Ovary (tissue), 9 donors: ENCODE results near the gene NRCAM. TPM values are rescaled to one million over a fixed set of nuclear protein-coding genes. Genes with fewer than 3 reads are reported as not detected.

ENCODE experiments used
- DNase-seq, 5 donors: peaks; one replicate each; pipeline ENCODE4 v3.0.0-alpha.2; 2019 to 2020
- H3K27ac ChIP-seq, 2 donors: fragments of 200-600 bp; one replicate each; pipeline versions ENCODE4 v1.5.1 to v1.8.0; 2019 to 2022
- H3K27me3 ChIP-seq: fragments of 200-600 bp; one replicate; pipeline ENCODE4 v1.8.0; 2022
- H3K36me3 ChIP-seq: fragments of 200-600 bp; sonication (generic); one replicate; pipeline ENCODE4 v1.5.1; 2019
- H3K4me1 ChIP-seq: one replicate; pipeline ENCODE4 v1.8.1; 2013; ENCODE audit warnings: mild to moderate bottlenecking, moderate library complexity; ENCODE audit not compliant: insufficient read depth
- H3K4me3 ChIP-seq: fragments of 200-600 bp; sonication (generic); one replicate; pipeline ENCODE4 v1.5.1; 2017
- H3K9me3 ChIP-seq, 2 donors: fragments of 200-600 bp in 1 of 2; sonication (generic) in 1 of 2; one replicate each; pipeline versions ENCODE4 v1.5.1 to v1.8.1; 2013 to 2019; ENCODE audit warnings: mild to moderate bottlenecking in 1 of 2, moderate library complexity in 1 of 2
- CTCF ChIP-seq, 3 donors: fragments of 450-650 bp in 2 of 3; fragments of 200-600 bp in 1 of 3; IDR thresholded peaks; one replicate each; pipeline versions ENCODE4 v1.5.1 to v1.8.0; 2016 to 2022; ENCODE audit warnings: antibody characterized with exemption in 3 of 3, mild to moderate bottlenecking in 1 of 3
- EP300 ChIP-seq: sonication (generic); formaldehyde crosslinking; IDR thresholded peaks from one replicate; pipeline ENCODE4 v1.6.1; 2017; ENCODE audit warnings: antibody characterized with exemption
- POLR2A ChIP-seq: fragments of 450-650 bp; IDR thresholded peaks from one replicate; pipeline ENCODE4 v1.6.1; 2017; ENCODE audit warnings: antibody characterized with exemption, mild to moderate bottlenecking, moderate library complexity
- WGBS, 3 donors: extraction: QIAGEN DNeasy Blood & Tissue Kit in 1 of 3; methylation state at CpG; one replicate each; pipeline versions ENCODE4 v1.1.5 to v1.1.7; 2013 to 2017; 5-methylcytosine and 5-hydroxymethylcytosine counted together
- intact Hi-C, 4 donors: fragments of 100-400 bp; cut with DNase I; formaldehyde crosslinking; loops; one replicate each; pipeline versions ENCODE4 v1.11.0 to v1.15.1; 2022 to 2023
- polyA plus RNA-seq, 2 donors: library from polyadenylated mRNA; stranded (reverse); fragments of 200-250 nt in 1 of 2; fragments of 350-450 nt in 1 of 2; fragmentation: Illumina TruSeq in 1 of 2; extraction: RNeasy Lipid Tissue Mini Kit (QIAGEN cat#74804) in 1 of 2; gene quantifications; one replicate each; pipeline ENCODE4 v1.2.3, GENCODE V29; 2013 to 2014
- total RNA-seq, 7 donors: library from RNA; depleted of rRNA in 2 of 7; stranded (reverse); fragments of >200 nt in 2 of 7; fragmentation: NEBNext Ultra II Directional in 3 of 7; extraction: Animal tissue kit (Norgen Biotek cat#: 25700) in 3 of 7; gene quantifications; one replicate each; pipeline versions ENCODE4 v1.1.0 to v1.2.4, GENCODE V29; 2016 to 2023
- donor health status: DM: no; HTN: no; CAD: no; lungs with moderate emphysema.
- donor health status: DM: no; HTN: no; CAD: no.
- donor health status: Bipolar disorder and iron deficiency.
- donor health status: DM: yes; HTN: yes; CAD: no.
- donor health status: DM: no; HTN: no; CAD: no.
- donor health status: DM: yes; HTN: yes; CAD: no.

Gene NRCAM
- total and polyA plus RNA-seq, 9 donors: 0.61 to 14.8 (median 2.8) TPM

GRCh38 chr7:108419961-108420908 is 36.0 kb downstream of the NRCAM start:
- no peak for DNase-seq
- WGBS, 3 donors: 61 to 69% (median 62%) methylated on average over 7 of the region's 7 CpGs
- Histone ChIP-seq H3K27ac (no peak overlapping the region), H3K4me1 (no peaks in the 10 kb centered on the region), H3K4me3 (no peak overlapping the region), H3K27me3 (no peaks in the 10 kb centered on the region), H3K9me3 (no peaks in the 10 kb centered on the region), H3K36me3 (no peaks in the 10 kb centered on the region)
- intact Hi-C loops: no loop called here
- TF ChIP-seq EP300 (no peak), POLR2A (no peak), CTCF (IDR thresholded peaks at IDR 0.05) (no peak)

- Histone ChIP-seq H3K4me3 (no peak overlapping the region), H3K36me3 (no peaks in the 10 kb centered on the region), H3K27ac (no peak overlapping the region), H3K9me3 (no peaks in the 10 kb centered on the region), H3K4me1 (no peaks in the 10 kb centered on the region), H3K27me3 (no peaks in the 10 kb centered on the region)
- TF ChIP-seq EP300: no peak
- no peak for TF ChIP-seq CTCF (IDR thresholded peaks at IDR 0.05)
- TF ChIP-seq POLR2A: no peak
- intact Hi-C loops: no loop called here
- 44 to 60% (median 59%) methylated on average over 7 of the region's 7 CpGs for WGBS, 3 donors
- DNase-seq: no peak
Observed at GRCh38 chr7:108418946-108419345, 37.3 kb downstream of the NRCAM start.

GRCh38 chr7:108417926-108418325 is 38.3 kb downstream of the NRCAM start:
- intact Hi-C loops: no loop called here
- Histone ChIP-seq H3K9me3 (no peaks in the 10 kb centered on the region), H3K4me3 (no peak overlapping the region), H3K4me1 (no peaks in the 10 kb centered on the region), H3K27ac (no peak overlapping the region), H3K36me3 (no peaks in the 10 kb centered on the region), H3K27me3 (no peaks in the 10 kb centered on the region)
- DNase-seq: no peak
- TF ChIP-seq CTCF (IDR thresholded peaks at IDR 0.05) (no peak), EP300 (no peak), POLR2A (no peak)
- 48 to 50% (median 49%) methylated on average over 2 of the region's 2 CpGs for whole genome bisulfite sequencing, 3 donors

GRCh38 chr7:108417144-108417543 is 39.1 kb downstream of the NRCAM start:
- Histone ChIP-seq H3K9me3 (no peaks in the 10 kb centered on the region), H3K27me3 (no peaks in the 10 kb centered on the region), H3K27ac (no peak overlapping the region), H3K36me3 (no peaks in the 10 kb centered on the region), H3K4me3 (no peak overlapping the region), H3K4me1 (no peaks in the 10 kb centered on the region)
- TF ChIP-seq POLR2A: no peak
- no peak for TF ChIP-seq CTCF (IDR thresholded peaks at IDR 0.05)
- no peak for TF ChIP-seq EP300
- DNase-seq: no peak
- 91 to 95% (median 93%) methylated on average over 4 of the region's 4 CpGs for WGBS, 3 donors
- intact Hi-C loops: no loop called here
